ENCODE measurements around the gene GMDS. TPM values are rescaled to one million over a fixed set of nuclear protein-coding genes. Genes with fewer than 3 reads are reported as not detected.

Gene GMDS
- total and polyA plus RNA-seq, 2 donors (not counting 1 experiment from before 2014, with no cell fraction given) = 11.5 to 16.4 TPM

GRCh38 chr6:1598433-1598832, 647.0 kb downstream of the GMDS start:
- WGBS (ENCODE audit: insufficient coverage) = 94% methylated on average over 7 of the region's 10 CpGs
- no peak overlapping the region for H3K27ac ChIP-seq (ENCODE audit: low read length in 2 of 2)
- H3K27me3 Mint-ChIP-seq = peaks cover 70% of the 10 kb centered on the region
- H3K79me2 ChIP-seq (ENCODE audit: control insufficient read depth, insufficient read depth, low read length) = no peaks in the 10 kb centered on the region
- H3K27me3 ChIP-seq (replicated peaks in 1 of 4; ENCODE audit: control extremely low read depth in 1 of 4, control insufficient read depth in 3 of 4, insufficient read depth in 4 of 4, low read length in 3 of 4) = peaks cover 0 to 56% (median 33%) of the 10 kb centered on the region in 4 experiments
- no peaks in the 10 kb centered on the region for H4K20me1 ChIP-seq (ENCODE audit: control insufficient read depth, insufficient read depth, low read length, poor library complexity, severe bottlenecking)
- ChIA-PET POLR2A (no interaction called here), CTCF (interaction anchor here (1.0 to 10.4 kb wide), 12 partner anchors 8 to 1152 kb away, joined by 3 to 143 read pairs (median 16); partner anchors contain the start of gene MYLK4)
- H3K27ac Mint-ChIP-seq = no peak overlapping the region
- ATAC-seq (ENCODE audit: low read depth) (no peak), DNase-seq (no peak)
- no peak overlapping the region for H3K9ac ChIP-seq (ENCODE audit: low read length)
- H2AFZ ChIP-seq (ENCODE audit: insufficient read depth, low read depth, low read length, poor library complexity, severe bottlenecking) = no peak overlapping the region
- TF ChIP-seq, protein P1, sequence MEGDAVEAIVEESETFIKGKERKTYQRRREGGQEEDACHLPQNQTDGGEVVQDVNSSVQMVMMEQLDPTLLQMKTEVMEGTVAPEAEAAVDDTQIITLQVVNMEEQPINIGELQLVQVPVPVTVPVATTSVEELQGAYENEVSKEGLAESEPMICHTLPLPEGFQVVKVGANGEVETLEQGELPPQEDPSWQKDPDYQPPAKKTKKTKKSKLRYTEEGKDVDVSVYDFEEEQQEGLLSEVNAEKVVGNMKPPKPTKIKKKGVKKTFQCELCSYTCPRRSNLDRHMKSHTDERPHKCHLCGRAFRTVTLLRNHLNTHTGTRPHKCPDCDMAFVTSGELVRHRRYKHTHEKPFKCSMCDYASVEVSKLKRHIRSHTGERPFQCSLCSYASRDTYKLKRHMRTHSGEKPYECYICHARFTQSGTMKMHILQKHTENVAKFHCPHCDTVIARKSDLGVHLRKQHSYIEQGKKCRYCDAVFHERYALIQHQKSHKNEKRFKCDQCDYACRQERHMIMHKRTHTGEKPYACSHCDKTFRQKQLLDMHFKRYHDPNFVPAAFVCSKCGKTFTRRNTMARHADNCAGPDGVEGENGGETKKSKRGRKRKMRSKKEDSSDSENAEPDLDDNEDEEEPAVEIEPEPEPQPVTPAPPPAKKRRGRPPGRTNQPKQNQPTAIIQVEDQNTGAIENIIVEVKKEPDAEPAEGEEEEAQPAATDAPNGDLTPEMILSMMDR (IDR thresholded peaks at IDR 0.05) = no peak
- TF ChIP-seq EZH2 (IDR thresholded peaks at IDR 0.05; ENCODE audit: borderline replicate concordance, insufficient read depth, low read depth, low read length, poor library complexity, severe bottlenecking) = no peak
- peaks cover 3 to 5% of the 10 kb centered on the region in 2 donors for H3K4me1 ChIP-seq (ENCODE audit: control insufficient read depth in 2 of 2, insufficient read depth in 2 of 2, low read length in 2 of 2)
- H3K9me3 Mint-ChIP-seq (ENCODE audit: insufficient read depth) = no peaks in the 10 kb centered on the region
- H3K4me2 ChIP-seq (replicated peaks; ENCODE audit: low read depth, low read length, poor library complexity, severe bottlenecking) = no peak overlapping the region
- H3K4me1 Mint-ChIP-seq = no peaks in the 10 kb centered on the region
- no peak overlapping the region for H3K4me3 ChIP-seq (ENCODE audit: control extremely low read depth in 1 of 5, extremely low read depth in 1 of 5, insufficient read depth in 1 of 5, low read depth in 2 of 5, low read length in 4 of 5)
- intact Hi-C loops (cut with micrococcal nuclease) = no loop called here
- H3K4me3 Mint-ChIP-seq = no peak overlapping the region
- no peaks in the 10 kb centered on the region for H3K36me3 ChIP-seq (replicated peaks in 1 of 2; ENCODE audit: control extremely low read depth in 1 of 2, control insufficient read depth in 1 of 2, extremely low read depth in 1 of 2, insufficient read depth in 2 of 2, low read length in 1 of 2)
- H3K9me3 ChIP-seq (ENCODE audit: control extremely low read depth in 1 of 3, control insufficient read depth in 2 of 3, insufficient read depth in 1 of 3, low read length in 2 of 3) = no peaks in the 10 kb centered on the region

DNA sequence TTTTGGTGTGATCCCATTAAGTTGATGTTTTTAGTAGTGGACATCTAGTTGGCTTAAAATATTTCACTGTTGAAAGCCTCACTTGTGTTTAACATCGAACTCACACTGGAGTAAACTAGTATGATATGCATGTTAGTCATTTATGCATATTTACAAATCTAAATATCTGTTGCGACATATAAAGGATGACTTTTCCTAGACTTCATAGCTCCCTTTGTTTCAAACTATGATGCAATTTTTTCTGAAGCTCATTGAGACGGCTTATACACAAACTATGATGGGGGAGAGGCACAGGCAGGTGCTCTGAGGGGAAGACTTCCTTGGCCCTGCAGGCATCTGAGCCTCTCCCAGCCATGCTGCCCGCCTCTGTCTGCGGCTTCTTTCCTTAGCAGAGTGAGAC, 647.5 kb downstream of the GMDS start:
- Histone ChIP-seq H3K4me3 (ENCODE audit: control extremely low read depth in 1 of 5, extremely low read depth in 1 of 5, insufficient read depth in 1 of 5, low read depth in 2 of 5, low read length in 4 of 5) (no peak overlapping the region), H2AFZ (ENCODE audit: insufficient read depth, low read depth, low read length, poor library complexity, severe bottlenecking) (no peak overlapping the region), H3K4me2 (replicated peaks; ENCODE audit: low read depth, low read length, poor library complexity, severe bottlenecking) (no peak overlapping the region), H3K4me1 (ENCODE audit: control insufficient read depth in 2 of 2, insufficient read depth in 2 of 2, low read length in 2 of 2) (peaks cover 3 to 5% of the 10 kb centered on the region in 2 donors), H3K9ac (ENCODE audit: low read length) (no peak overlapping the region), H3K27ac (ENCODE audit: low read length in 2 of 2) (no peak overlapping the region), H3K9me3 (ENCODE audit: control extremely low read depth in 1 of 3, control insufficient read depth in 2 of 3, insufficient read depth in 1 of 3, low read length in 2 of 3) (no peaks in the 10 kb centered on the region), H3K36me3 (replicated peaks in 1 of 2; ENCODE audit: control extremely low read depth in 1 of 2, control insufficient read depth in 1 of 2, extremely low read depth in 1 of 2, insufficient read depth in 2 of 2, low read length in 1 of 2) (no peaks in the 10 kb centered on the region), H4K20me1 (ENCODE audit: control insufficient read depth, insufficient read depth, low read length, poor library complexity, severe bottlenecking) (no peaks in the 10 kb centered on the region), H3K79me2 (ENCODE audit: control insufficient read depth, insufficient read depth, low read length) (no peaks in the 10 kb centered on the region), H3K27me3 (replicated peaks in 1 of 4; ENCODE audit: control extremely low read depth in 1 of 4, control insufficient read depth in 3 of 4, insufficient read depth in 4 of 4, low read length in 3 of 4) (peaks cover 0 to 51% (median 28%) of the 10 kb centered on the region in 4 experiments)
- Mint-ChIP-seq H3K9me3 (ENCODE audit: insufficient read depth) (no peaks in the 10 kb centered on the region), H3K27ac (no peak overlapping the region), H3K4me1 (no peaks in the 10 kb centered on the region), H3K4me3 (no peak overlapping the region), H3K27me3 (peaks cover 67% of the 10 kb centered on the region)
- WGBS (ENCODE audit: insufficient coverage) = 93% methylated on average over 3 of the region's 5 CpGs
- no peak for ATAC-seq (ENCODE audit: low read depth)
- no peak for TF ChIP-seq EZH2 (IDR thresholded peaks at IDR 0.05; ENCODE audit: borderline replicate concordance, insufficient read depth, low read depth, low read length, poor library complexity, severe bottlenecking)
- TF ChIP-seq, protein P1 (IDR thresholded peaks at IDR 0.05) = no peak
- ChIA-PET CTCF (interaction anchor here (0.7 to 10.4 kb wide), 14 partner anchors 9 to 1152 kb away, joined by 3 to 143 read pairs (median 14); partner anchors contain the start of gene MYLK4), POLR2A (no interaction called here)
- DNase-seq = no peak
- intact Hi-C loops (cut with micrococcal nuclease) = loop anchor here (2.0 kb wide), 3 partner anchors 507 to 757 kb away; no protein-coding TSS in a partner anchor
